Esophagus muscularis mucosa (tissue), 4 donors: Measurements from ENCODE around the gene IGF1R.

Experiments
- CTCF ChIP-seq, 3 experiments: fragments of 200-600 bp in 2 of 3; fragments of 450-650 bp in 1 of 3; sonication (generic) in 2 of 3; IDR thresholded peaks; one replicate each; pipeline ENCODE4 v1.5.1; 2017 to 2019; ENCODE audit warnings: antibody characterized with exemption in 3 of 3, mild to moderate bottlenecking in 2 of 3, moderate library complexity in 1 of 3
- EP300 ChIP-seq: sonication (generic); formaldehyde crosslinking; IDR thresholded peaks from one replicate; pipeline ENCODE4 v1.6.1; 2017; ENCODE audit warnings: antibody characterized with exemption
- POLR2A ChIP-seq: fragments of 450-650 bp; IDR thresholded peaks from one replicate; pipeline ENCODE4 v1.6.1; 2017; ENCODE audit warnings: antibody characterized with exemption, moderate library complexity, mild to moderate bottlenecking, low read depth
- POLR2AphosphoS5 ChIP-seq, 2 donors: sonication (generic); formaldehyde crosslinking; IDR thresholded peaks; one replicate each; pipeline ENCODE4 v1.6.1; 2017; ENCODE audit warnings: antibody characterized with exemption in 2 of 2

- TF ChIP-seq POLR2A (no peak), CTCF (IDR thresholded peaks at IDR 0.05) (no peak), POLR2AphosphoS5 (IDR thresholded peaks at IDR 0.05) (no peak), EP300 (no peak)
Observed at GRCh38 chr15:98861188-98861587, 212.8 kb downstream of the IGF1R start.
